ENCODE data around the gene IZUMO4.
"Not testable (repeated sequence)": the region's sequence is repeated elsewhere in the genome, so short reads cannot be mapped to it uniquely, and the experiment has no call there.

Gene IZUMO4

DNA sequence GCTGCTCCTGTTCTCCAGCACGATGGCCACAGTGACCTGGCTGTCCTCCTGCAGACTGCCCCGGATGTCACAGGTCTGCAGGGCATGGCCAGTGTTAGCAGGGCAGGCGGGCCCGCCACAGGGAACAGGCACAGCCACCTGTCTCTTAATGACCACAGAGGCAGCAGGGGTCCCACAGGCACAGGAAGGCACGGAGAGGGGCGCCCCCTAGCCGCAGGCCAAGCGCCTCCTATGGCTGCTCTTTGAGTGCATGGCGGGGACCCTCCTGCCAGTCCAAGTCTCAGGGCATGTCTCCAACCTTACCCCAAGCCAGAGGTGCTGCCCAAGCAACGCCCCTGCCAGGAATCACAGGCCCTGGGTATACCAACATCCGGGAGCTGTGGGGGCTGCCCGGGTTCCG lies 14.1 kb downstream of the IZUMO4 start:
- no peak for DNase-seq

DNA sequence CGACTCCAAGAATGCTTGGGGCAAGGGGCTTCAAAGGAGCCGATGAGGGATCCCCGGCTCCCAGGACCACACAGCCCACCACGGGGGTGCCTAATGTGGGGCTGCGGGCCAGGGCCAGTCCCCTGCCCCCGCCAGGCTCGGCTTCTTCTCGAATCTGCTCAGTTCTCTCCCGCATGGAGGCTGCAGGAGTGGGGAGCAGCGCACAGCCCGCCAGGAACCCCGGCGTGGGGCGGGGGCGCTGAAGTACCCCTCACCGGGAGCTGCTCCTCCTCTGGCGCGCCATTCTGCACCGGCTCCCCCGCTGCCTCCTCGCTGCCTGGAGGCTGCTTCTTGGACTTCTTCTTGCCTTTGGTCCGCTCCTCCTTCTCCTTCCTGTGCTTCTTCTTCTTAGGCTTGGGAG lies 14.7 kb downstream of the IZUMO4 start:
- no peak for DNase-seq

DNA sequence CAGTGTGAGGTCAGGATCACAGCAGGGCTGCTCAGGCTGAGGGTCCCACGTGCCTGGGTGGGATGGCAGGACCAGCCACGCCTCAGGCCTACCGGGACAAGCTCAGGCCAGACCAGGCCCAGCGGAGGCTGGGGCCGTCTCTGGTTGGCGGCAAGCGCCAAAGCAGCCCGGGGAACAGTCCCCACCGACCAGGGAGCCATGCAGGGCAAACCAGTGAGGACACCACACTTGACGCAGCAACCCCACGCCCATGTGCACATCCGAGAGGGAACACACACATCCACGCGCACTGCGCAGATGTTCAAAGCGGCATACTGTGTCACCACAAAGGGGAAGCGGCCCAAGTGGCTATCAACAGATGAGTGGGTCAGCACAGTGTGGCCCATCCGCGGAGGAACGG lies 15.2 kb downstream of the IZUMO4 start:
- DNase-seq, result no peak

DNA sequence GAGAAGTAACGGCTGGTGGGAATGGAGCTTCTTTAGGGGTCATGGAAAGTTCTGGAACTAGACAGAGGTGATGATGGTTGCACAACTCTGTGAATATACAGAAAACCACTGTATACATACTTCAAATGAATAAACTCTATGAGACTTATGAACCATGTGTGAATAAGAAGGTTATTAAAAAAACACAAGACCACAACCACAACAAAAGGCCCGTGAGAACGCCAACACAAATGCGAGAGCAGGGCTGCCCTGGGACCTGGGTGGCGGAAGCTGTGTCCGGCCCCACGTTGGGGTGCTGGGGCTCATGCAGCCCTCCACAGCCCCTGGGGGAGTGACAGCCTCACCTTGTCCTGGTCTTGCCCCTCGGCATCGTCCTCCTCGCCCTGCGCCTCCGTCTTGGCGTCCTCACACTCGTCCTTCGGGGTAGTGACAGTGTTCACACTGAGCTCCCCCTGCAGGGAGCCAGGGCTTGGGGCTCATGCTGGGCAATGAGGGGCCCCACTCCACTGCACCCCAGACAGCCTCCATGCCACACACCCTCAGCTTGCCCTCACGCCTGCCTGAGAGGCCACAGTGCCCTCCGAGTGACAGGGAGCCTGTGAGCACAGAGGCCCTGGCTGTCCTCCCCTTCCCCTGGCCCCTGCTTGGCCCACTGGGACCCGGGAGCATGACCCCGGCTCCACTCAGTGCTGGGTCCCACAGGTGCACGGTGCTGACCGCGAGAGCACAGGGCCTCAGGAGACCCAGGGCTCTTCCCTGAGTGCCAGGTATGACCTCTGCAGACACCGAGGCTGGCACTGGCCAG lies 16.0 kb downstream of the IZUMO4 start:
- DNase-seq, result no peak

DNA sequence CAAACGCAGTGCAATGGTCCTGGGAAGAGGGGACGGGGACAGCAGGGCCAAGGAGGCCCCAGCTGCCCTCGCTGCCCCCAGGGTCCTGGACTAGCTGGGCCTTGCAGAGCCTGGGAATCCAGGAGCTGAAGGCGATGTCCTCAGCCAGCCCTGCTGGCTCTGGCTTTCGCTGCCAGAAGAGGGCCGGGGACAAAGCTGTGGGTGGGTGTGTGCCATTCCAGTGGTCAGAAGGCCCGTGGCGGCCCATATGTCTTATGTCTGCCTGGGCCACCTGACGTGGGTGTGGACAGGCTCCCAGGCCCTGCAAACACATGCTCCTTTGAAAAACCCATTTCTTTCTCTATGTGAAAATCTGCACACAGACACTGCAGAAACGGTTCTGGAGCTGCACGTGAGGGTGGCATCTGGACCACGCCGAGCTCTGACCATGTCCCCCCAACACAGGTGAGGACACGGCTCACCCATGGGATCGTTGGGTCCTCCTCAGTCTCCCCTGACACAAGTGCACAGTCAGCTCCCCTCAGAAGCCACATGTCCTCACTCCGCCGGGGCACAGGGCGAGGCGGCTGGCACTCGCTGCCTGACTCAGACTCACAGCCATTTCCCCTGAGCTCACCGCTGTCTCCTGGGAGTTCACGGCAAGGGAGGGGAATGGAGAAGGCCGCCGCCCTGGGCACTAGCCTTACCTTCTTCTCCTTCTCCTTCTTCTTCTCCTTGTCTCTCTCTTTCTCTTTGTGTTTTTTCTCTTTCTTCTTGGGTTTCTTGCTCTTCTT lies 16.9 kb downstream of the IZUMO4 start:
- DNase-seq, result no peak

DNA sequence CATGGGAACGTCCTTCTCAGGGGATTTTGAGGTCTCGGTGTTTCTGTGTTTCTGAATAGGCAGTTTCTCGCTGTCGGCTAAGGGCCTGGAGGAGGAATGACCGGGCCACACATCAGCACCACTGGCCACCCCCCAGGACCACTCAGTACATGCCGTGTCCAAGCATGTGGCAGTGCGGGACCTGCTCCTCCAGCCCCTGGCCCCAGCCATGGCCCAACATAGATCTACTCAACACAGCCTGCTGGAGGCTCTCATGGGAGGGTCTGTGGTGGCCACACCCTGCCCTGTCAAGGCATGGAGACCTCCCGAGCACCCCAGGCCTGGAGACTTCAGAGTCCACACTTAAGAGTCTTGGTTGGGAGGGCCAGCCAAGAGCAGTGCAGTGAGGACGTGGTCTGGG lies 17.5 kb downstream of the IZUMO4 start:
- no peak for DNase-seq

DNA sequence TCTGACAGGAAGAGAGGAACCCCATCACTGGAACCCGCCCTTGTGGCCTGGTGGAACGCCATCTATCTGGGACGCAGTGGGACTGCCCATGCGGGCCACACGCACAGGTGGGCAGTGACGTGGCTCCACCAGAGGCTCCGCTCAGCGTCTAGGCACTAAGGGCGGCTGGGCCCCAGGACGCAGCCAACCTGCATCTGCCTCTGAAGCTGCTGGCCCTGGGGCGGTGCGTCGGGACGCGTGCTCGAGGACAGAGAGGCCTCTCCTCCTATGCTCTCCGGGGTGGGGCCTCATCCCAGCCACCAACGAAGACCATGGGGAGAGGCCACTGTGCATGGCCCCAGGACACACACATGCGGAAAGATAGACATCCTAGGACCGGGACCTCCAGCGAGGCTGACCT lies 18.1 kb downstream of the IZUMO4 start:
- DNase-seq, result no peak

DNA sequence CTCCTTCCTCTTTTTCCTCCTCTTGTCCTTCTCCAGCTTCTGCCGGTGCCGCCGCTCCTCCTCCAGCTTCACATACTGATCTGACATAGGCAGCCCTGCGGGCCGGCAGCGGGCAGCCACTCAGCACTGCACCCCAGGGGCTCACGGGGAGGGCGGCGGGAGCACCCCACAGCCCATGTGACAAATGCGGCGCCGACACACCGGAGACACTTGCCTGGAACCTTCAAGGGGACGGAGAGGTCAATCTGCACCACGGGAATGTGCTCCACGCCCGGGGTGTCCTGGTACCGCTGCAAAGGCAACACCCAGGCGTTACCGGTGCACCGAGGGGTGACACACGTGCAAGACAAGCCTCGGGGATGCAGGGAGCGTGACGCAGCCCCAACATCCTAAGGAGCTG lies 18.6 kb downstream of the IZUMO4 start:
- no peak for DNase-seq

DNA sequence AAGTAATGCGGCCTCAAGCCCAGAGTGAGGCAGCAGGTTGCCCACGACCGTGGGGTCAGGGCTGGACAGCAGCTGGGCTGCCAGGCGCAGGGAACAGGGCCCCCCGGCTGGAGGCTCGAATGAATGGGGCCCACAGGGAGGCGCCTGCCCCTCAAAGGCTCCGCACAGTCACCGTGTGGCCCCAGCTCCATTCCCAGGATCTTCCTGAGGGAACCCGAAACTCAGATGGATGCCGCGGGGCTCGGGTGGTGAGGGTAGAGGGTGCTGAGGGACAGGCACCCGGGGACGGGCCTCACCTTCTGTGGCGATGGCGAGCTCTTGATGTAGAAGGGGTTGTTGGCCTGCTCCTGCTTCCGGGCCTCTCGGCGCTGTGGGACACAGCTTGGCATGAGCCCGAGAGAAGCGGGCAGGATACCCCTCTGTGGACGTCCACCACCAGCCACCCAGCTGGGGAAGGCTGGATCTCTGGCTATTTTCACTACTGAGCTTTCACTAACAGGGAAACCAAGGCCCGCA lies 19.3 kb downstream of the IZUMO4 start:
- DNase-seq, result no peak

DNA sequence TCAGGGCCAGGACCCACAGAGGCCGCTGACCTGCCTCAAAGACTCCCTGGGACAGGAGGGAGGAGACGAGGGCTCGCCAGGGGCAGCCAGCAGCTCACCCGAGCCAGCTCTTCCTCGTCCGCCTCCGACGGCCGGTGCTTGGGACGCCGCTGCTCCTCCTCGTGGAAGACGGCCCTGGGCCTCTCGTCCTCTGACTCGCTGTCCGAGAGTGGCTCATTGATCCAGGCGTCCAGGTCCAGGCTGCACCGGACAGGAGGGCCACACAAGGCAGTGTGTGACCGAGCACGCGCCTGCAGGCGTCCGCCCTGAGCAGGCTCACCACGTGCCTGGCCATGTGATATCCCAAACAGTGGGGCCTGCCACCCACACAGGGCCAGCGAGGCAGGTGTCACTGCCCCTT lies 19.8 kb downstream of the IZUMO4 start:
- DNase-seq, result no peak

DNA sequence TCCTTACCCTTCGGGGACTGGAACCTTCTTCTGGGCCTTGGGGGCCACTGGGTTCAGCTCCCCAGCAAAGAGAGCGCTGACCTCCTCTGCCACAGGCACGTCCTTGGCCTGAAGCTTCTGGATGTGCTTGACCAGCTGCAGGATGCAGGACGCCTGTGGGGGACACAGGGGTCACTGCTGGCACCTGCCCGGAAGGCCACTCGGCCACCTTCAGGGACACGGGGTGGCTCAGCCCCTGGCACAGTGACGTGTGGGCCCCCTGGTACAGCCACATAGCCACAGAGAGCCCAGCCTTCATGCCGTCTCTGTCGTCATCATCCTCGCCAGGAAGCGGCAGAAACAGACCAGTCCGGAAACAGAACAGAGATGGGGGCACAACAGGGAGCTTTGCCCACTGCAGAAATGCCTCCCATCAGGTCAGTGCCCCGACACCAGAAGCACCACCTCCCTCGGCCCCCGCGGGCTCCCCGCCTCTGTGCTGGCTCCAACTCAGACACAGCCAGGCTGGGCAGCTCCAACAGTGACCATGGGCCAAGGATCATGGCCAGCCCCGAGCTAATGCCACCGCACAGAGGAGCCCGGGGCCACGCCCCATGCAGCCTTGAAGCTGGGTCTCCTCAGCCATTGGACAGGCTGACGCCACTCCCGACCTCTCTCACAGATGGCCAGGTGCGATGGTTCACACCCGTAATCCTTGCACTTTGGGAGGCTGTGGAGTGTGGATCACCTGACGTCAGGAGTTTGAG lies 20.7 kb downstream of the IZUMO4 start:
- DNase-seq, result no peak

DNA sequence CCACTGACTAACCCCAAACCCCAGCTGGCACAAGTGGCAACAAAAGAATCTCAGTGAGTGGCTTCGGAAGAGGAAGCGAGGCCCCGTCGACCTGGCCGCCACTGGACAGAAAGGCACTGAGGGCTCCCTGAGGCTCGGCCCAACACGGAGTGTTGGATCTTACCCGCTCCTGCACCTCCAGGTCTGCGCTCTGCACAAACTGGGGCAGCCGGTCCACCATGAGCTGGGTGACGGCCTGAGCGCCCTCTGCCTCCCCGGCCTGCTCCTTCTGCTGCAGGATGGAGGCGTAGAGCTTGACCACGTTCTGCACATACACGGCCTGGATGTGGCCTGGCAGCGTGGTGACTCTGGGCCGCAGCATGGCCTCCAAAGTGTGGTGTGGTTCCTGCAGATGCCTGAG lies 21.7 kb downstream of the IZUMO4 start:
- no peak for DNase-seq

DNA sequence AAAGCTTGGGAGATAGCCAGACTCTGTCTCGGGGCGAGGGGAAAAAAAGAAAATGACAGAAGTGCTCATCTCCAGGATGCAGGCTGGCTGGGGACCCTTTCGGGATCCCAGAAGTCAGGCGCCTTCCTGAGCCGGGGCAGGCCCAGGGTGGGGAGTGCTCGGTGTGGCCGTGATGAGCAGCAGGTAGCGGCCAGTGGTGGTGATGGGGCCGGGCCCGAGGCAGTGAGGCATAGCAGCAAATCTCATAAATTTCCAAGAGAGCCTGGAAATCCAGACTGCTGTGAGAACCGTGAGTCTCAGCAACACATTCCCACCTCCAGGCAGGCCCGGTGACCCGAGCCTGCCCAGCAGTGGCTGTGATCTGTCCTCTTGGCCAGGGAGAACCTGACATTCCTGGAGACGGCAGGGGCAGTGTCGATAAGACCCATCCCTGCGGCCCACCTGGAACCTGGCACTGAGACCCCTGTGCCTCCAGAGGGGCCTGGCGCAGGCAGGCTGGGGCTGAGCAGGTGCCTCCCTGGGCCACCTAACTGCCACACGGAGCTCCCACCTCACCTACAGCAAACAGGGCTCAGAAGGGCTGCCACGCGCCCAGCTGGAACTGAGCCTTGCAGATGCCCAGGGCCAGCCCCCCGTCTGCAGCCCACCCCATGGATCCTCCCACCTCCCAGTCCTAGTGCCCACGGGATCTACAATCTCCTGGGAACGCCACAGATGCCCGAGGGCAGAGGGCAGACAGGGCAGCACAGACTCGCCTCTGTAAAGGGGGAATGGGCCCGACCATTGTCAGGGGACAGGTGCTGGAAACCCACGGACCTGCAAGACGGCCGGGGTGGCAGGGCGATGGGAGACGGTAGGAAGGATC lies 23.4 kb downstream of the IZUMO4 start:
- no peak for DNase-seq

DNA sequence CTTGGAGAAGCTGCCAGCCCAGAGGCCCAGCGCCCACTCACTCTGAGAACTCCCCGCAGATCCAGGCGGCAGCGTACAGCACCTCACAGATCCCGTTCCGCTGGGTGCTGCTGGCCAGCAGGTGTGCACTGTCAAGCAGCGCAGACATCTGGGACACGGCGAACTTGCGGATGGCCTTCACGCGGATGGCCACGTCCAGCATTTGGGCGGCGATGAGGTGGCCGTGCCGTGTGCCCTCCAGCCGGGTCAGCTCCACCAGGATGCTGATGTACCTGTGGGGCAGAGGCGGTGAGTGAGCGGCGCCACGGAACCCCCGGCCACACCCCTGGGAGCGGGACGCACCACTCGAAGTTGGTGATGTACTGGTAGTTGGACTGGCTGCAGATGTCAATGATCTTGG lies 24.1 kb downstream of the IZUMO4 start:
- no peak for DNase-seq

DNA sequence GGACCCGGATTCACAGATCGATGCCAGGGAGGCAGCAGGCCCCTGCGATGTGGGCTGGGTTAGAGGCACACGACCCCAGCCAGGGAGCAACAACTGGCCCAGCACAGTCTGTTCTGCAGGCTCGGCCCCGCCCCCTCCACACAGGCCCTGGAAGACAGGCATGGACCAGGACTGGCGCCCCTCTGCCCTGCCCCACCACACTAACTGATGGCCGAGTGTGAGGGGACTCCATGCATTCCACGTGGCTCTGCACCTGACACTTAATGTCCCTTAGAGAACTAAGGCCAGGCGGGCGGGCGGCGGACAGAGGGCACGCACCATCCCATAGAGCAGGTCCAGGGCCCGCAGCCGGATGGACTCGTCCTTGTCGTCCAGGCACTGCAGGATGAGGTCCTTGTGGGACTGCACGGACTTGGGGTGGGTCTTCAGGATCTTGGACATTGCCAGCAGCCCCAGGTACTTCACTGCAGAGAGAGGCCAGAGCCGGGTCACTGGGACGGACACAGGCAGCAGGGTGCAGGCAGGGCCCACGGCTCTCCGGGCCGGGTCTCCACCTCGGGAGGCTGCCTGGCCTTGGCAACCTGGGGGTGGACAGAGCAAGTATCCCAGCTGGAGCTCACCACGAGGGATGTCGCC lies 24.8 kb downstream of the IZUMO4 start:
- DNase-seq, result no peak

DNA sequence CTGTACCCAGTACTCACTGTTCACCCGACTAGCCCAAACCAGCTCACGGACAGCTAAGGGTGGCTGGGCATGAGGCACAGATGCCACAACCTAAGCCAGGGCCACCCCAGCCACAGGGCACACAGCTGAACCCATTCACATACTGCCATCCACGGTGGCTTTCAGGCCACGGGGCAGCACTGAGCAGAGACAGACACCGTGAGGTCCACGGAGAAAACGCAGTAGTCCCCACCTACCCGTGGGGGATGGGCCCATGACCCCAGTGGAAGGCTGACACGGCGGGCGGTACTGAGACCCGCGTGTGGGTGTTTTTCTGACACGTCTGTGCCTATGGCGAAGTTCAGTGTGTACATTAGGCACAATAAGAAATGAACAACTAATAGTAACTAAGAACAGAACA lies 25.5 kb downstream of the IZUMO4 start:
- DNase-seq, result no peak

DNA sequence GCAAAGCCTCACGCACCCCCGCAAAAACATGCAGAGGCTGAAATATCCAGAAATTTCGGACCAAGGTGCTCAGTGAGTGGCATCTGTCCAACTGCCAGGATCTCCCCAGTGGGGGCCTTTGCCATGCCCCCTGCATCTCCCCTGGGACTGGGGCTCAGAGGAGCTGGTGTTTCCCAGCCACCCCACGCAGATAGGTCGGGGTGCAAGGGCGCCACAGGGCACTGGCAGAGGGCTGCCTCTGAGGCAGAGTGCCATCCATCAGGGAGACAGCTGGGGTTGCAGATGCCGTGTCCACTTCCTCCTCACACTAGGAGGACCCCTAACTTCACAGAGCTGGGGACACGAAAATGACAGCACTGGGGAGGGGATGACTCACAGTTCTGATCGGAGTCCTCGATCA lies 26.3 kb downstream of the IZUMO4 start:
- DNase-seq, result no peak

DNA sequence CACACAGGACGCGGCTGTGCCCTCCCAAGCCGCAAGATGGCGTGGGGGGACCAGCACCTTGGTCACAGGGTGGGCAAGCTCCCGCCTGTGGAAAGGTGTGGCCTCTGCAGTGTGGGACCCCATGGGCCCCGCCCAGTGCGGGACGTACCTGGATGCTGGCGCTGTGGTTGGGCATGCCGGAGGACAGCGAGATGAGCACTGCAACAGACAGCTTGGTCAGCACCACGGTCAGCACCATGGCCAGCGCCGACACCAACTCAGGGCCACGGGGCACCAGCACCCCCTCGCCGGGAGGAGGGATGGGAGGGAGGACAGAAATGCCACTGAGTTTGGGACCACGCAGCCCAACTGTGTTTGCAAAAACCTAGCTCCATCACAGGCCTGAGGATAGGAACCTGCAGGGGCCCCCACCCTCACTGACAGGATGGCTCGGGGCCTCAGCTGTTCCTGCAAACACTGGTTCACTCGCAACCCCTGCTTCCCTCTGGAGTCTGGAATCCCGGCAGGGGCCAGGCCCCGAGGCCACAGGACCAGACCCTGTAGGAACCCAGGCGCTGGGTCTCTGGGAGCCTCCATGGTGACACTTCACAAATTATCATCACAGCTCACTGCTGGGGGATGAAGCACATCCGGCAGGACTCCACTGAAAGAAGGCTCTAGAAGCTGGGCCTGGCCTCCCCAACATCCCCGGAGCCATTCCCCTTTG lies 27.1 kb downstream of the IZUMO4 start:
- DNase-seq, result no peak

DNA sequence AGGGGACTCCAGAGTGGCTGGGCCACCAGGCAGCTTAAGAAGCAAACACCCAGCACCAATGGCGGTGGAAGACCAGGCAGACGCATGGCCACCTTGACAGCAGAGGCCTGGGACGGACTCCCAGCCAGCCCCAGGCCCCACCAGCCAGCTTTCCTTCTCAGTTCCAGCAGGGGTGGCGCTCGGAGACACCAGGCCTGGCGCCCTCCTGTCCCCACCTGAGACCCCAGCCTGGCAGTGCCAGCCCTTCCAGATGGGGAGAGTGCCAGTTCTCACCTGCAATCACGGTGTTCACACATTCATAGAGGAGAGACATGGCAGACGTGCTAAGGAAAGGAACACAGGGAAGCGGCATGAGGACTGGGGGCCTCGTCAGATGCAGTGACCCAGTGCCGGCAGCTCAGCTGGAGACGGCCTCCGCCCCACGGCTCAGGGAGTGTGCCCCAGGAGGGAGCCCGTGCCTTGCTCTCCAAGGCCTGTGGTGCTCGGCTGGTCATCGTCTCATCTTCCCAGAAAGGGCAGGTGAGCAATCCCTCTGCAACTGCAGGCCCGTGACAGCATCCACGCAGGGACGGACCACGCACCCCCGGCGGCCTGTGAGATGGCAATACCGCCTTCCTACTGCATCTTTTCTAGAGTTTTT lies 30.3 kb downstream of the IZUMO4 start:
- no peak for DNase-seq

DNA sequence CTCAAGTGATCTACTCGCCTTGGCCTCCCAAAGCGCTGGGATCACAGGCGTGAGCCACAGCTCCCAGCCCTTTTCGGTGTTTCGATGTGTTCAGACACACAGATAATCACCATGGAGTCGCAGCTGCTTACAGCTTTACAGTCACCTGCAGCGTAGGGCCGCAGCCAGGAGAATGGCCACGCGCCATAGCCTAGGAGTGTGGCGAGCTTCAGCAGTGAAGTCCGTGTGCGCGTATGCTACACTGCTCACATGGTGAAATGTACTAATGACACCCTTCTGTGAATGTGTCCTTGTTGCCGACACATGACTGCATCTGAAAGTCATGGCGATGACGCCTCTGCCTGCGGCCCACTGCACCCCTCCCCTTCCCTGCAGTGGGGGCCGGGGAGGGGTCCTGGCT lies 31.0 kb downstream of the IZUMO4 start:
- DNase-seq, result no peak

DNA sequence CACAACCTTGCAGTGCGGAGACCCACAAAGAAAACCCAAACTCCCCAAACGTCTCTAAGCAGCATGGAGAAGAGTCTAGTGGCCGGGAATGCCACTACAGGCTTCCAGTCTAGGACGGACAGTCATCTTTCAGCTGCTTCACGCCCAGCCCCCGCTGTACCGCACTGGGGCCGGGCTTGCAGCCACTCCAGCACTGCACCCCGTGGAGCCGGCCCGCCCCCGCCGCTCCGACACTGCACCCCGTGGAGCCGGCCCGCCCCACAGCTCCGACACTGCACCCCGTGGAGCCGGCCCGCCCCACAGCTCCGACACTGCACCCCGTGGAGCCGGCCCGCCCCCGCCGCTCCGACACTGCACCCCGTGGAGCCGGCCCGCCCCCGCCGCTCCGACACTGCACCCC lies 31.5 kb downstream of the IZUMO4 start:
- DNase-seq, result not testable (repeated sequence)

All from NK-92 treated with Interleukin-12 subunit alpha and Interleukin-12 subunit beta, amount 100 ng/mL, for 24 hours (cell line).